A549 treated with AZD9567 at 1 μM for 4 hours (cell line): Measurements from ENCODE around the gene U2AF2. TPM values are rescaled to one million over a fixed set of nuclear protein-coding genes. Genes with fewer than 3 reads are reported as not detected.

Experiments used
- total RNA-seq: library from RNA; stranded (reverse); fragments of 200-300 nt; extraction: Qiagen RNA extraction; gene quantifications from 5 replicates; pipeline ENCODE4 v1.2.3, GENCODE V29; 2022; ENCODE audit not compliant: insufficient read depth

The U2AF2 gene
- 256 to 304 TPM (median 290 TPM) in 5 replicates for total RNA-seq

DNA sequence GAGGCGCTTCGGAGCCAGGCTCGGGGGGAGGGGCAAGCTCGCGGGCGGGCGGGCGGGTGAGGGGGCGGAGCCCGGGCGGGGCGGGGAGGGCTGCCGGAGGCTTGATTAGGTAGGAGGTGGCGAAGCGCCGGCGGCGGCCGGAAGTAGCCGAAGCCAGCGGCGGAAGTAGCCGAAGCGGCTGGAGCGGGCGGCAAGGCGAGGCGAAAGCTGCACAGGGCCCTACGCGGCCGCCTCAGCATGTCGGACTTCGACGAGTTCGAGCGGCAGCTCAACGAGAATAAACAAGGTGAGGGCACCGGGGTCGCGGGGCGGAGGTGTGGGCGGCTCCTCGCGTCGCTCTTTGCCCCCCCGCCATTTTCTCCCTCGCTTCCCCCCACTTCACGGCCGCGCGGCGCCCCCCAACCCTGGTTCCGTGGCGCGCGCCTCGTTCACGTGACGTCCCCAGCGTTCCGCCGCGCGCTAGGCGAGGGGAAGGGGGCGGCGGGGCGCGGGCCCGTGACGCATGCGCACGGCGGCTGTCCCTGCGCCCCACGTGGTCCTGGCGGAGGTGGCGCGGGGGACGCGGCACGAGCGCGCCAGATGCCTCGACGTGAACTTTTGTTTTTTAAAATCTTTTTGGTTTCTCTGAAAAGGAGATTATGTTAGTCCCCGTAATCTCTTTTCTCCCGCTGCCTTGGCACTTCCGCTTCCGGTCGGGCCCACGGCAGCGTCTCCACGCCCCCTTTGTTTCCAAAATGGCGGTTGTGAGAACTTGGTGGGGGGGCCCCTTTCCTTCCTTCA lies at the start of gene U2AF2:
Gene U2AF2 (plus strand): TSS at position 168 of the 780 bp plus-strand sequence. CDS start 70 bp downstream, at position 238.

DNA sequence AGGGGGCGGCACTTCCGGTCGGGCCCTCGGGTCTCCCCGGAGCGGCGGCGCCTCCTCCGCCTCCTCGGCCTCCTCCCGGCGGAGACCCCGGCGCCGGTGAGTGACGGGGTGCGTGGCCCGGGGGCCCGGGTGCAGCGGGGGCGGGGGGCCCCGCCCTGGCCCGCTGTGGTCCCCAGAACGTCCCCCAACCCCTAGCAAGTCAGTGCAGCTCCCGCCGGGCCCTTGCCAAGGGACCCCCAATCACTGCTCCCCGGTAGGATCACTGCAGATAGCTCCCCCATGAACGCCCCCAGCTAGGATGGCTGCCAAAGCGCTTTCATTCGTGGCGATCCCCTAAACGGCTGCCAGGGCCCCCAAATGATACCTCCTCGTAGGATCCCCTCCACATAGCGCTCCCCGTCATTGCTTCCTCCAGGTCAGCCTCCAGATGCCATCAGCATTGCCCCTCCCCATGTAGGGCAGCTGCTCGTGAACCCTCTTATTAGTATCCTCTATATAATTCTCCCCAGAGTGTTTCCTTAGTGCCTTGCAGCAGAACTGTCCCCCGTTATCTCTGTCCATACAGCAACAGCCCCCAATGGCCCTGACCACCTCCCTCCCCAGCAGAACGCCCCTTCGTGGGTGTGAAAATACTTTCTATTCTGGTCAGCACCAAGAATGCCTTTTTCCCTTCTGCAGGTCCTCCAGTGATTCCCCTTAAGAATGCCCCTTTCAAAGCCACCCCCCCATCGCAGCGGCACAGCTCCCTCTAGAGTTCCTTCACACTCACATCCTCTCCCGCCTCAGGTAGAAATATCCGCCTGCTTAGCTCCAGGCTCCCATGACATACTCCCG lies 49.0 kb upstream of the U2AF2 start, which contains the start of gene ZNF865:
Gene ZNF865 (plus strand): TSS at position 11 of the 834 bp plus-strand sequence. CDS start 7,972 bp downstream, outside the sequence.

GRCh38 chr19:55624109-55625003 lies 30.5 kb upstream of the U2AF2 start, which contains the start of gene ZNF784:
Gene ZNF784 (minus strand): TSS chr19:55624566. CDS start chr19:55624561, 5 bp downstream.

DNA sequence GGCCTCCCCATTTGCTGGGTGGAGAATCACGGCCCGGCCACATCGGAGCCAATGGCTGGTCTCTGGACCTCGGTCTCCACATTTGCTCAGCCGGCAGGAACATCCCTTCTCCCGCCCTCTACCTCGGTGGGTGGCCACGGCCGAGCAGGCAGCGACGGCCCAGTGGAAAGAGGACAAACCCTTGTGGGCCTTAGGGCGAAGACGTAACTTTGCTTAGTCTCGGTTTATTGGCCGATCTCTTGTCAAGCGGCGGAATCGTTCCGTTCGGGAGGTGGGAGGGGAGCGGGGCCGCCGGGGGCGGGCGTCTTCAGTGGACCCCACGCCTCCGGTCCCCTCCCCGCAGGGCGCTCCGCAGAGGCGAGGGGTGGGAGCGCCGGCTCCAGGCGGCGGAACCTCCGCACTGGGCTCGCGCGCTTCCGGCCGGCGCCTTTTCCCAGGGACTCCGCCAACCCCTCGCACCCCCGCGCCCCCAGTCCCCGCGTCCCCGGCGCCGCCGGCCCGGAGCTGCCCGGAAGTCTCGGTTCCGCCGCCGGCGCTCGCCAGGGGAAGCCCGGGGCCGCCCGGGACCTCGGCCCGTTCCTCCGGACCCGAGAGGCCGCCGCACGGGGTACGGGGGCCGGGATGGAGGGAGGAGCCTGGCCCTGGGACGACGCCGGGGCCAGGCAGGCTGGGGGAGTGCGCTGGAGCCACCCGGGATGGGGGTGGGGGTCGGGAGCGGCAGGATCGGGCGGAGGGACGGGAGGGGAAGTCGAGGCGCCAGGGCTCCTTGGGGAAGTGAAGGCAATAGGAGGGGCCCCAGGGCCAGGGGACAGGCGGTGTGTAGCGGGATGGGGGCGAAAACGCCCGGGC lies 14.0 kb upstream of the U2AF2 start, which contains the start of gene ZNF580:
Gene ZNF580 (plus strand): TSS at position 426 of the 849 bp plus-strand sequence. CDS start 1,507 bp downstream, outside the sequence.

GRCh38 chr19:55643003-55643886 lies 11.6 kb upstream of the U2AF2 start, which contains the start of gene ZNF581:
Gene ZNF581 (plus strand): TSS chr19:55643649. CDS start chr19:55644572, 923 bp downstream.

GRCh38 chr19:55647732-55648584 lies 6.9 kb upstream of the U2AF2 start, which contains the start of gene CCDC106:
Gene CCDC106 (plus strand): TSS chr19:55648212. CDS start chr19:55649047, 835 bp downstream.

DNA sequence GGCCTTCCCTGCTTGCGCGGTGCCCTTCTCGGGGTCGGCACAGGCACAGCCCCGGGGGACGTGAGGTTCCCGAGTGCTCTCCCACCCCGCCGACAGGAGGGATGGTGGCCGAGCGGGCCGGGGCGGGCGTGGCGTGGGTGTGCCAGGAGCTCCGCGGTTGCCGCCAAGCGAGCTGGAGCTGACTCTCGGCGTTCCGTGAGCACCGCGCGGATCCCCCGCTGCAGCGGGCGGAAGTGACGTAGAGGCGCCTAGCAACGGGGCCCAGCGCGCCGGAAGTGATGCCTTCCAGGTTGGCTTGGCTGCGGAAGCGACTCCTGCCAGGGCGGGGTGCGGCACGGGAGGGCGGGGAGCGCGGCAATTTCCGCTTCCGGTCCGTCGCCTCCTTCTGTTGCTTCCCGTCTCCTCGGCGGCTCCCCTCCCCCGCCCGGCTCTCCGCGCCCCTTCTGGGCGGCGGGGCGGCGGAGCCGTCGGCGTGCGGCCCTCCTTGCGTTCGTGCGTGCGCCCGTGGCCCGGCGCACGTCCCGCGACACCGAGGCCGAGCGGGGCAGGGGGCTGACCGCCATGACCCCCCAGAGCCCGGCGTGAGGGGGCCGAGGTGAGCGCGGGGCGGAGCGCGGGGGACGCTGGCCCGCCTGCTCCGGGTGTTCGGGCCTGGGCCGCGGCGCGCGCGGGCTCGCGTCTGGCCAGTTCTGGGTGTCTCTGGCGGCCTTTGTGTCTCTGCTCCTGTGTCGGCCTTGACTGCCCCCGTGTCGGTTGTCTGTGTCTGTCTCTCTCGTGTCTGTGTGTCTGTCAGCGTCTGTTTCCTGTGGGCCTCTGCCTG lies 20.2 kb downstream of the U2AF2 start, which contains the start of gene EPN1:
Gene EPN1 (plus strand): TSS at position 386 of the 820 bp plus-strand sequence. CDS start 3,402 bp downstream, outside the sequence.

Other genes with a start within 250 kb of the U2AF2 start
- gene UBE2S, start 247.2 kb upstream of the U2AF2 start, total RNA-seq, result 283 to 453 TPM (median 448 TPM) in 5 replicates
- 0.02 TPM in 2 of 5 replicates, not detected in the others for gene SHISA7, start 211.7 kb upstream of the U2AF2 start, total RNA-seq
- 49.3 to 64.4 TPM (median 61.3 TPM) in 5 replicates for gene ISOC2, start 193.4 kb upstream of the U2AF2 start, total RNA-seq
- not detected in 5 replicates for gene C19orf85, start 190.3 kb upstream of the U2AF2 start, total RNA-seq
- gene ZNF628, start 178.4 kb upstream of the U2AF2 start, total RNA-seq, result 4.3 to 7.1 TPM (median 6.2 TPM) in 5 replicates
- gene NAT14, start 169.8 kb upstream of the U2AF2 start, total RNA-seq, result 31.1 to 56.8 TPM (median 53.6 TPM) in 5 replicates
- 0.41 to 1.0 TPM (median 0.82 TPM) in 5 replicates for gene SSC5D, start 166.6 kb upstream of the U2AF2 start, total RNA-seq
- gene SBK2, start 117.9 kb upstream of the U2AF2 start, total RNA-seq, result 1.8 to 2.1 TPM (median 2.0 TPM) in 4 of 5 replicates, not detected in the other
- 0.79 to 1.2 TPM (median 0.93 TPM) in 4 of 5 replicates, not detected in the other for gene SBK3, start 109.5 kb upstream of the U2AF2 start, total RNA-seq
- 7.2 to 29.0 TPM (median 26.0 TPM) in 5 replicates for gene ZNF579, start 74.2 kb upstream of the U2AF2 start, total RNA-seq
- gene FIZ1, start 55.5 kb upstream of the U2AF2 start, total RNA-seq, result 18.8 to 22.1 TPM (median 21.4 TPM) in 5 replicates
- gene ZNF524, start 54.7 kb upstream of the U2AF2 start, total RNA-seq, result 11.7 to 18.6 TPM (median 17.2 TPM) in 5 replicates
- gene ZNF865, start 49.4 kb upstream of the U2AF2 start, total RNA-seq, result 5.6 to 11.6 TPM (median 11.2 TPM) in 5 replicates
- 5.3 to 7.2 TPM (median 6.9 TPM) in 5 replicates for gene ZNF784, start 30.5 kb upstream of the U2AF2 start, total RNA-seq
- 22.8 to 54.8 TPM (median 51.9 TPM) in 5 replicates for gene ZNF580, start 14.0 kb upstream of the U2AF2 start, total RNA-seq
- gene ZNF581, start 11.4 kb upstream of the U2AF2 start, total RNA-seq, result 32.4 to 52.5 TPM (median 51.0 TPM) in 5 replicates
- gene CCDC106, start 6.8 kb upstream of the U2AF2 start, total RNA-seq, result 11.8 to 15.8 TPM (median 15.2 TPM) in 5 replicates
- 120 to 215 TPM (median 193 TPM) in 5 replicates for gene EPN1, start 20.2 kb downstream of the U2AF2 start, total RNA-seq
- not detected in 5 replicates for gene NLRP9, start 83.4 kb downstream of the U2AF2 start, total RNA-seq
- gene RFPL4A, start 104.1 kb downstream of the U2AF2 start, total RNA-seq, result 0.84 to 2.2 TPM (median 1.1 TPM) in 5 replicates
- gene RFPL4AL1, start 114.1 kb downstream of the U2AF2 start, total RNA-seq, result 0.14 to 0.17 TPM (median 0.17 TPM) in 3 of 5 replicates, not detected in the others
- gene NLRP11, start 177.0 kb downstream of the U2AF2 start, total RNA-seq, result 0.02 to 0.03 TPM (median 0.03 TPM) in 3 of 5 replicates, not detected in the others
- not detected in 5 replicates for gene NLRP4, start 181.5 kb downstream of the U2AF2 start, total RNA-seq